CD1c-positive myeloid dendritic cell (primary cell): ENCODE results near the gene KIF26A.
"Not testable (repeated sequence)": the region's sequence is repeated elsewhere in the genome, so short reads cannot be mapped to it uniquely, and the experiment has no call there.

Source experiments
- DNase-seq: peaks from one replicate; pipeline ENCODE4 v3.0.0-alpha.2; 2016; ENCODE audit errors: extremely low spot score

The KIF26A gene

DNA sequence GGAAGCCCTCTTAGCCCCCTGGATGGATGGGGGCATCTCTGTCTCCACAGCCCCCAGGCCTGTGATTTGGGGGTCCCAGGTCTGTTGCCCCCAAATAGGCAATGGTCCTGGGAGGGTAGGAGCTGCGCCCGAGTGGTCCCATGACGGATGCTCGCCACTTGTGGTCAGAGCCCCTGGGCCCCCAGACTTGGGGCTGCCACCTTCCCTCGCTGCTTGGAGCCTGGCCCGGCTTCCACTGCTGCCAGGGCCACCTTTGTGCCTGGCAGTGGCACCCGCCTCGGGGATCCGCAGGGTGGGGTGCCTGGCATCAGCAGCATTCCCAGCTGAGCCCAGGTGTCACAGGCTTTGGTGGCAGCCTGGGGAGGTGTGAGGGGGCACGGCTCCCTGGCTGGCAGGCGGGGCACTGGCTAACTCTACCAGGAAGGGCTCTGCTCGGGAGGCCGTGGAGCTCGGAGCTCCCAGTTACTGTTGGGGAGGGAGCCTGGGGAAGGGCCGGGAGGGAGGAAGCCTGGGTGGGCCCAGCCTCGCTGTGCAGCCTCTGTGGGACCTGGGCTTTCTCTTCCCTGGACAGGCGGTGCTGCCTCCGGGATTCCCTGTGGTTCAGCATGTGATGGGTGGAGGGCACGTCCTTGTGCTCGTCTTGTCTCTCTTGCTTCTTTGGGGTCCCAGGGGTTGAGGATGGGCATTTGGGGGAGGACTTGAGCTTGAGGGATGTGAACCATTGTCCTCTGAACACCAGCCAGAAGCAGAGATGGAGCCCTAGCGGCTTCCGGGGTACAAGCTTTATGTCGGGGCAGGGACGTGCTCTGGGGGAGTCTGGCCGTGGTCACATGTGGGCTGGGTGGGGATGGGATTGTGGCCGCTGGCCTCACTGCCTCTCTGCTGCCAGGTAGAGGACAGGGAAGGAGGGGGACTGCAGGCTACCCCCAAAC, 5.4 kb downstream of the KIF26A start:
- no peak for DNase-seq

DNA sequence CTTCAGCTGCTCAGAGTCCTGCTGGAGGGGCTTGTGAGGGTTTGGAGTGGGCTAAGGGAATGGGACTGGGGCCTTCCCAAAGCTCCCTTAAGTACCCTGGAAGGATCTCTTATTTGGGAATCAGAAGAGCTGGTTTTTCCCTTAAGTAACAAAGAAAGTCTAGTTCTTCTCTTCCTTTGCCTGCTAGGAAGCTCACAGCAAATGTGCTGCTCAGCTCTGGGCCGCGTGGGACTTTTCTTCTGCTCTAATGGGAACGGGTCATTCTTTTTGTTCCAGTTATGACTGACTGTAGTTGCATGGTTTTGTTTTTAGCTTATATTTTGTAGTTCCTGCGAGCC, 6.0 kb downstream of the KIF26A start:
- no peak for DNase-seq

DNA sequence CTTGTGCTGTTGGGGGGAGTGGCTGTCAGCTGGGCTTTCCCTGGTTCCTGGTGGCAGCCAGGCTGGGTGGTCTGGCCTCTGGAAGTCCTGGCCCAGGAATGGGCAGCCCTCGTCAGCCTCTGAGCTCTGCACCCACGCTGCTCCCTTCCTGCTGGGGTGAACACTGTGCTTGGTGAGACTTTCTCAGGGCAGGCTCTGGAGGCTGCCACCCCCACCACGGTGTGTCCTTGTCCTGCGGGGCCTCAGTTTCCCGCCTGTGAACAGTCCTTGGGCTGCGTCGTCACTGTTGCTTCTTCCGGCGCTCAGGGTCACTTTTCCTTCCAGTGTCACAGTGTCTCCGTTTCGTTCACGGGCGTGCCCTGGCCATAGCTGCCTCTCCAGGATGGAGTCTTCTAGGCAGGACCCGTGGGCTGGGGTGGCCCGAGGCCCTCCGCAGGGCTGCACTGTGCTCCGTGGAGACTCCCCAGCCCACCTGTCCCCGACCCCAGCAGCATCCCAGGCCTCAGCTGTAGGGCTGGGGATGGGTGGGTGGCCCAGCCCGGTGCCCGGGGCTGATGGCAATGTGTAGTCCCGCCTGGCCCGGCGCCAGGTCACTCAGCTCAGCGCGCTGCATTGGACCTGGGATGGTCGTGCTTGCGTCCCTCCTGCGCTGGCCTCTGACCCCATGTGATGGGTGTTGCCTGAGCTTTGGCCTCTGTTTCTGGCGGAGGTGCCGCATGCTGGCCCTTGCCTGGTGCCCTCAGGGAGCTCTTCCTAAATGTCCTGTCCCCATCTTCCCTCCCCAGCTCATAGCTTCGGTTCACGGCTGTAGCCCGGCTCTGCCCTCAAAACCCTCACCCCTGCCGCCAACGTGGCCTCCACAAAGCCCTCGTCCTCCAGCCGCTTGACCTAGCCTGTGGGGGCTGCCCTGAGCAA, 6.8 kb downstream of the KIF26A start:
- DNase-seq: no peak

DNA sequence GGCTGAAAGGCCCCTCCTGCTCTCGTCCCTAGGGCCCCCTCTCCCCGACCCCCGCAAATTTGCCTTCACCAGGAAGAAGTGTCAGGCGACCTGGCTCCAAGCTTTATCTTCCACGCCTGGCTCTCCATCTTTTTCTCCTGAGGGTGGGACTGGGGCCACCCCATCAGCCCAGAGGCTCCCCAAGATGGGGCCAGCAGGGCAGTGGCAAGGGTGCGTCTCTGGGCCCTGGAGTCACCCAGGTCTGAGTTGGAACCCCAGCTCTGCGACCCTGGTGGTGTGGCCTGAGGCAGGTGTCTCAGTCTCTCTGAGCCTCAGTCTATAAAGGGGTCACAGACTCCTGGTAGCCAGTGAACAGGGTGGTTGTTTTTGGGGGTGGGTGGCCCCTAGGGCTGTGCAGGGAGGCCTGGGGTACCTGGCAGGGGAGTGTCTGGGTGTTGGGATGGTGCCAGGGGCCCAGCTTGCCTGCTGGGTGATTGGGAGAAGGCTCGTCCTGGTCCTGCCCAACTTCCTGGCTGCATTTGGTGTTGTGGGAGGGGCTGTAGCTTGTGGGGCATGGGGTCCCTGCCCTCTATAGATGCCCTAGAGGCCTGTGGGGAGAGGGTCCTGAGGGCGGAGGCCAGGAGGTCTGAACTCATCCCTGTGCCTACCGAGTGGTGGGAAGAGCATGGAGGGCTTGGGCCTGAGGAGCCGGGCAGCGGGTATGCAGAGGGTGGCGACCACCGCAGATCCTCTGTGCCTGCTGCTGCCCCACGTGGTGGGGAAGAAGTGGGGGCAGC, 7.6 kb downstream of the KIF26A start:
- DNase-seq: no peak

DNA sequence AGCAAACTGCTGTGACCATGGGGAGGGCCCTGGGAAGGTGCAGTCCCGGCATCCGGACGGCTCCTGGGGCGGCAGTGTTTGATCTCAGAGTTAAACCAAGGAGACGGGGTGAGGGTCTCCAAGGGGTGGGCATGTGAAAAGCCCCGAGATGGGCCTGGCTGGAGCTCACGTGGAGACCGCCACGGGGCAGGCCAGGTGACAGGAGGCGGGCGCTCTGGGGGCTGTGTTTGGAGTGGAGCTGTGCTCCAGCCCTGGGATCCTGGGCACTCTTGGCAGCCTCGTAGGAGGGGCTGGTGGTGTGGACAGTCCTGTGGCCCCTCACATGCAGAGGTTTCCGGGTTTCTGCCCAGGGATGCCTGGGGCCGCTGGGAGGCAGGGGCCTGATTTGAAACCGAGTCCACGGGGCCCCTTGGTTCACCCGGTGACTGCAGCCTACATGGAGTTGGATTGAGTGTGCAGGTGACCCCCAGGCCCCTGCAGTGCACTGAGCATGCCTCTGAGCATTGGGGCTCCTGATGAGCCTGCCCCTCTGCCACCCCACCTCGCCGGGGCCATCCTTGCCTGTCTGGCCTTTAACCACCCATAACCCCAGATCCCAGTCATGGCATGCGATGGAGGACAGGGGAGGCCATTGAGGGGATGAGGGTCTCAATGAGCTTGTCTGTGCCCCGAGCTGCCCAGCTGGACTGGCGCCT, 8.4 kb downstream of the KIF26A start:
- no peak for DNase-seq

DNA sequence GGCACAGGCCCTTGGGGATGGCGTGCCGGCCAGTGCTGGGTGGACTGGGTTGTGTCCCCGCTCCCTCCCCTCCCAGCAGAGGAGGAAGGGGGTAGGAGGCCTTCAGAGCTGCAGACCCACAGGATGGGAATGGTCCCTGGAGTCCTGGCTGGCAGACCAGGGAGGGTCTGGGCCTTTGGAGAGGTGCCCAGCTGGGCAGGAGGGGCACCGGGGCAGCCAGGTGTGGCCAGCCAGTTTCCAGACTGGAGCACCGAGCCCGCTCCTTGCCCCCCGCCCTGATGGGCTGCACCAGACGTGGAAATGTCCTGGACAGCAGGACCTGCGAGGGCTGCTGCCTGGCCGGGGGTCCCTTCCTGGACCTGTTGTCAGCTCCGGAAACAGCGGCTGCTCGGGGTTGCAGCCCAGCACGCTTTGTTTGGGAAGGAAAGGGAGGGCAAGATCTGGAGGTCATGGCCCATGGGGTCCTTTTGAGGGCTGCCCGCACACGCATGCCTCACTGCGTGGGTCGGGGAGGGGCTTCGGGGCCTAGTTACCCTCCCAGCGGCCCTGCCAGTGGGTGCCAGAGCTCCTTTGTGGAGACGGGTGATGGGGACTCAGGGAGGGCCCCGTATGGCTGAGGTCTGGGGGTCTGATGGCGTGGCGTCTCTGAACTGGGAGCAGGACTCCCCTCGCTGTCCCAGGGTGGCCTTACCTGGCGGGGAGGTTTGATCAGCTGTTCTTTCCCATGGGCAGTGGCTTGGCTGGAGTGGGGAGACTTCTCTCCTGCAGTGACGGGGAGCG, 9.1 kb downstream of the KIF26A start:
- no peak for DNase-seq

DNA sequence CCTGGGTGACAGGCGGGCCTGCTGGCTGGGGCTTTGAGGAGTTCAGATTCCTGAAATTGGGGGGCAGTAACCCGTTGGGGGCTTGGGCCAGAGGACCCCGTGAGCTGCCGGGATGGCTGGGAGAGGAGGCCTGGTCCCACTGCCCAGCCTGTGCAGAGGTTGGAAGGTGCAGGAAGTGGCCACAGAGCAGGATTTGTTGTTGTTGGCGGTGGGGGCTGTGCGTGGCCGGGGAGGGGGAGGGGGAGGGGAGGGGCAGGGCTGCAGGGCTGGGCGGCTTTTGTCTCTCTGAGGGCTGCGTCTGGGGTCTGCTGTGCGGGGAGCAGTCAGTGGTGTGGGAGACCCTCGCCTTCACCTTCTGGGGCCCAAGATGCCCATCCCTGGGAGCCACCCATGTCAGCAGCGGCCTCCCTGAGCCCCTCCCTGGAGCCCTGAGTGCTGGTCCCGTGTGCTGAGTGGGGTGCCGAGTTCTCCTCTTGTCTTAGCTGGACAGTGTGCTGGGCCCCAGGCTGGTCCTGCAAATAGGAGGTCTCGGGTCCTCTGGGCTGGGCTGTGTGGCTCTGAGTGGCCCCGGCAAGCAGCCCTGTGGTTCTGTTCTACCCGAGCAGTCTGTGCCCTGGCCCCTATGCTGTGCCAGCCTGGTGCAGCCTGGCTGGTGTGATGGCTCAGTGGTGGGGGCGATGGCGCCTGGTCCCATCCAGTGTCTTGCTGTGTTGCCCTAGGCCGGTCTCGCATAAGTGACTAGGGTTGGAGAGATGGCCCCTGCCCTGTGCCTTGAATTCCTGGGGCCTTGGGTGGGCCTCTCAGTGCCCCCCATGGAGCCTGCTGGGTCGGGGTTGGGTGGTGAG, 10.3 kb downstream of the KIF26A start:
- no peak for DNase-seq

DNA sequence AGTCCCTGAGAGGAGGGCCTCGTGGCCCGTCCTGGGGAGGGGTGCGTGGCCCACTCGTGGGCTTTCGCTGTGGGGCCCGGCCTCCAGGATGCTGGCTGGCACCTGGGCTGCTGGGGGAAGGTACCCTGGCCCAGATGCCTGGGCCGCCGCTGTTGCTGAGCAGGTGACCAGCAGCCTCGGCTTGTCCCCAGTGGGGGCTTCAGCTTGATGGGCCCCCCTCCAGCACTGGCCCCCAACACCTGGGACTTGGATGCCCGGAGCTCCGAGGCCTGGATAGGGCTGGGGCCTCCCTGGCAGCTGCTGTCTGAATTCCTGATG, 10.8 kb downstream of the KIF26A start:
- no peak for DNase-seq

DNA sequence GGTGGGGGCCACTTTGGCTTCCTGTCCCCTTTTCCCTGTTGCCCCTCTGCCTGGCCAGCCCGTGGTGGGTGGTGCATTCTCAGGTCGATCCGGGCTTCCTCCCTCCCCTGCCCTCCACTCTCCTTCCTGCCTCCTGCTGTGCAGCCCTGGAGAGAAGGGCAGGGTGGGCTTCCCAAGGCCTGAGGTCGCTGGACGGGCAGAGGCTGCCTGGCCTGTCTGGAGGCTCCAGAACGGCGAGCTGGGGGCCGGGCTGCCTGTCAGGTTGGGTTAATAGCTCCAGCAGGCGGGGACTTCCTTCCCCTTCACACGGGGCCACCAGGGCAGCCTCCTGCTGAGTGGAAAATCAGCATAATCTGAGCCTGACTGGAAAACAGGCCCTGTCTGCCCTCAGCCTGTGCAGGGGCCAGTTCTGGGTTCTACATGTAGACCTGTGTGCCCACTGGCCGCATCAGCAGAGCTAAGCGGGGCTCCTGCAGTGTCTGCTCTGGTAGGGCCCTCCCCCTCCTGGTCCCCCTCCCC, 11.3 kb downstream of the KIF26A start:
- DNase-seq: no peak

DNA sequence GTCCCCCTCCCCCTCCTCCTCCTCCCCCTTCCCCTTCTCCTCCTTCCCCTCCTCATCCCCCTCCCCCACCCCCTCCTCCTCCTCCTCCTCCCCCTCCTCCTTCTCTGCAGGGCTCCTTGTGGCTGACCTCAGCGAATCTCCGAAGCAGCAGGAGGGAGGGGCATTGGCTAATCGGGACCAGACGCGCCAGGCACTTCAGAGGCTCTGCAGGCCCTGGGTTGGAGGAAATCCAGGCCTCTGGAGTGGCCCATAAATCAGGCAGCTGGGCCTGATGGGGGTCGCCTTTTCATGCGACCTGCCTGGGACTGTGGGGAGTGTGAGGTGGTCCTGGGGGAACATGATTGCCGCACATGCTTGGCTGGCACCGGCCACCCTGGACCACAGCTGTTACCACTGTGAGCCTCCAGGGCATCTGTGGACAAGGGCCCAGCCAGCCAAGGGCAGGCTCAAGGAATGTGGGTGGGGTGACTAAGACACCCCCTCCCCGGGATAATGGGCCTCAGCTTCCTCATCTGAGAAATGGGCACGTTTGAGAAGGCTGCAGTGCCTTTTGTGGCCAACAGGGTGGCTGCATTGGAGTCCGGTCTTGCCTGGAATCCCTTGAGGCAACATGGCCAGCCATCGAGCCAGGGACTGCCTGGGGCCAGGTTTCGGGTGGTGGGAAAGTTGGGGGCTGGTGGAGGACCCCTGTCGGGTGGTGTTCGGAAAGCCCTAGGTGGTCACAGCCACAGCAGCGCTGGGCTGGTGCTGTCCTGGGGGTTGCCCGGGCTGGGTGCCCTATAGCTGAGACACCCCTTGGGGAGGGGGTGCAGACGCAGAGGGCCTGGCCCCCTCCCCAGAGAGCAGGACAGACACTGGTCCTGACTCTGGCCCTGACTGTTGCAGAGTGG, 12.0 kb downstream of the KIF26A start:
- DNase-seq: no peak

DNA sequence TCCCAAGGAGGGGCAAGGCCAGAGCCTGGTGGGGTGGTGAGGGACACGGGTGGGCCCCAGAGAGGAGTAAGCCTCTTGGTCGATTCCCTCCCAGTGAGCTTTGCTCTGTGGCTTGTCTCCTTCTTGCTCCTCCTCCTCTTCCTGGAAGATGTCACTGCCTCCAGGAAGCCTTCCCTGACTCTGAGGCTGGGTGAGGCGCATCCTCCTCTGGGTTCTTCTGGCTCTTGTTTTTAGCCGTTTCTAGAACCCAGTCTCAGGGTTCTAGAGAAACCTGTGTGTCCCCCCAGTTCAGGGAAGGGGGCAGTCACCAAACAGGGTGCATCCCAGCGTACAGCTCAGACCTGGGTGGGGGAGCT, 12.6 kb downstream of the KIF26A start:
- no peak for DNase-seq

DNA sequence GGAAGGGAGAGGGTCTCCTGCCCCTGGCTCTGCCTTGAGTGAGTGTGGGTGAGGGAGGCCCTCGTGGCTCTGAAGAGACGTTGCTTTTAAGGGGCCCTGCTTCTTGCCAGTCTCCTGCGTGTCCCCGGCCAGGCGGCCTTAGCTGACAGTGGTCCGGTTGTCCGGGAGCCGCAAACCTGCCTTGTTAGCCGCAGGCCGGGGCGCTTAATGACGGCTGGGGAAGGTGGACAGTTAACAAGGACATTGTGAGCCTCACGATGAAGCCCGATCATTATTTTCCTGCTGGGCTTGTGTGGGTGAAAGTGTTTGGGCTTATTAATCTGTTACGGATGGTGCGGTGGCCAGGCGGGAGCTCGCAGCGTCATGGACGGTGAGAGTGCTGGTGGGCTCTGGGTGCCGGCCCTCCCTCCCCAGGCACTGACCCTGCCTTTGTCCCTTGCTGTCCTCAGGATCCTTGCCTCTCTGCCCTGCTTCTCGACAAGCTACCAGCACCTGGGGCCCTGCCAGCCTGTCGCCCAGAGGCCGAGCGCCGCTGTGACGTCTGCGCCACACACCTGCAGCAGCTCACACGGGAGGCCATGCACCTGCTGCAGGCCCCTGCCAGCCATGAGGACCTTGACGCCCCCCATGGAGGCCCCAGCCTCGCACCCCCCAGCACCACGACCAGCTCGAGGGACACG, 13.3 kb downstream of the KIF26A start:
- DNase-seq: no peak

DNA sequence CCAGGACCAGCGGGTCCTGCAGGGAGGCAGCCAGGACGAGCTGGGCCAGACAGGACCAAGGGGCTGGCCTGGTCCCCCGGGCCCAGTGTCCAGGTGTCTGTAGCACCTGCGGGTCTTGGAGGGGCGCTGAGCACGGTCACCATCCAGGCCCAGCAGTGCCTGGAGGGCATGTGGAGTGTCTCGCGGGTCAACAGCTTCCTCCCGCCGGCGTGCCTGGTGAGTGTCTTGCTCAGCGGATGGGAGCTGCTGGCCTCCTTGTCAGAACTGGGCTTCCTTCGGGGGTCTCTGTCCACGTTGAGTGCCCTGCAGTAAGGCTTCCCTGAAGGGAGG, 13.8 kb downstream of the KIF26A start:
- DNase-seq: no peak

DNA sequence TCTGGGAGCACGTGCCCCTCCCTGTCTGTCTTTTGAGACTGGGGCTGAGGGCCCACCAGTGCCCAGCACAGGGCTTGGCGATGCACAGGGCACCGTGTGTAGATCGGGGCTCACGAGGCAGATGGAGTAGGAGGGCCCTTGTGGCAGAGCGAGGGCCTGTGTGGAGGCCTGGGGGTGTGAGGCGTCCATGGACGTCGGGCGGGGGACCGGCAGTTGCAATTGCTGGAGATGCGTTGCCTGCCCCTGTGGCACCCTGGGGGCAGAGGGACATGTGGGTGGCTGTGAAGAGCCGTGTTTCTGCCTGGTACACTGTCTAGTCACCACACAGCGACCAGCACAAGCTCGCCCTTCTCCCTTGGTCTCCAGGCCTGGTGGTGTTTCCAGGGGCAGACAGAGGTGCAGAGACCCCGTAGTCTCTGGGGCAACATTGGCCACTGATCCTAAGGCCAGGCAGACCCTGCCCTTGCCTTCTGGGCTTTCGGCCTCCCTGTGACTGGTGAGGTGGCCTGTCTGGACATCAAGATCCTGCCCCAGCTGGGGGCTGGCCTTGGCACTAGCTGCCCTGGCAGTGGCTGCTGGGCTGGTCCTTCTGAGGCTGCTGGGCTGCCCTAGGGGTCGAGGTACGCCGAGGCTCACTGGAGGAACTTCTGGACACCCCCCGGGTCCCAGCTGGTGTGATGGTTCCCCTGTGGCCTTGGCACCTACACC, 14.5 kb downstream of the KIF26A start:
- no peak for DNase-seq

DNA sequence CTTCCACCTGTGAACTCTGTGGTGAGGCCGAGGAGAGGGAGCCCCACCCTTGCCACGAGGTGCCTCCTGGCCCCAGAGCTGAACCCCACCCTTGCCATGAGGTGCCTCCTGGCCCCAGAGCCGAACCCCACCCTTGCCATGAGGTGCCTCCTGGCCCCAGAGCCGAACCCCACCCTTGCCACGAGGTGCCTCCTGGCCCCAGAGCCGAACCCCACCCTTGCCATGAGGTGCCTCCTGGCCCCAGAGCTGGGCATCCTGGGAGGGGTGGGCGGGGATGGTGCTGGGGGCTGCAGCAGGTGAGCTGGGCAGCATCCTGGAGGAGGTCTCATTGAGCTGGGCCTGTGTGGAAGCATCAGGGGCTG, 15.0 kb downstream of the KIF26A start:
- DNase-seq: not testable (repeated sequence)

DNA sequence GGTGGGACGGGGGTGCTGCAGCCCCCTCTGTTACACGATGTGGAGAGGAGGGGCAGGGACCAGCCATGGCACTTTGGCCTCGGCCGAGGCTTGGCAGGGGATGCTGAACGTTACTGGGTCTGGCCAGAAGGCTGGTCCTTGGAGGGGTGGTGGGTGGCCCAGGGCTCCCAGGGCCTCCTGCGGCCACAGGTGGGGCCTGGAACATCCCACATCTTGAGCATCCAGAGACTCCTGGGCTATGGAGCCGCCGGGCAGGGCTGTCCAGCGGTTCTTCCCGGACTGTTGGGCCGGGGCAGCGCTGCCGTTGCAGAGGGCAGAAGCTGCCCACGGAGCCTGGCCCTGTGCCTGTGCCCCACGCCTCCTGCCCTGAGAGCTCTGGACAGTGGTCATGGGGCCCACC, 15.9 kb downstream of the KIF26A start:
- no peak for DNase-seq

DNA sequence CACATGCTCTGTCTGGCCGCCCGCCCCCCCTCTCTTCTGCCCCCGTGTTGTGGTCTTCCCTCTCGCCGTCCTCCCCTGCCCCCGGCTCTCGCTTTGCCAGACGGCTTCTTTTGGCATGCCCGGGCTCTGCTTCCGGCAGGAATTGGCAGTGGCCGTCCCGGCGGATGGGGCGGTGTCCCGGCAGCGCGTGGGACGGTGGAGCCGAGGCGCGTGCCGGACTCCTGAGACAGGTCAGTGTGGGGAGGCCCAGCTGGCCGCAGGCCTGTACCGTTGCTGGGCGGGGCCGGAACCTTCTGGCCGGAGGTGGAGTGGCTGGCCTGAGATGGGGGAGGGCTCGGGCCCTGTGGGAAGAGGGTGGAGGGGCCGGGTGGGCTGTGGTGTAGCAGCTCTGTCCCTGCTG, 17.1 kb downstream of the KIF26A start:
- DNase-seq: no peak

DNA sequence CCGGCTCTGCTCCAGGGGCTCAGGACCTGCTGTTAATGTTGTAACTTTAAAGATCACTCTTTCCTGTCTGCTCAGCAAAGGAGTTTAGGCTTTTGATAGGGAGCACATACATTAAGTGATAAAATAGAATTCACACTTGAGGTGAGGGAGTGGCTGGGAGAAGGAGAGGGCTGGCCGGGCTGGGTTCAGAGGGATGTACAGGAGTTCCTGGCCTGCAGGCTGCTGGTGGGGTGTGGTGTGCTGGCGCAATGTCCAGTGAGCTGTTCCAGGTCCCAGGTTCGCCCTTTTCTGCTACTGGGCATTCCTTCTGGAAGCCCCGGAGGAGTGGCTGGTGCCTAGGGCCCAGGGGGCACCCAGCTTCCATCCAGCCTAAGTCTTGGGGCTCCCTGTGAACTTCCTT, 17.8 kb downstream of the KIF26A start:
- DNase-seq: no peak
